HG03097 (cell line): ENCODE measurements around the gene SHROOM3.

ENCODE experiments used
- ATAC-seq: cut with Tn5 transposase; IDR thresholded peaks from one replicate; pipeline ENCODE4 v1.9.1; 2021; ENCODE audit not compliant: unreplicated experiment, low FRiP score

The SHROOM3 gene

GRCh38 chr4:76733068-76733771, 298.2 kb downstream of the SHROOM3 start:
- ATAC-seq, result no peak

- ATAC-seq, result no peak
These were observed 301.4 kb downstream of the SHROOM3 start for GRCh38 chr4:76736414-76736813.

DNA sequence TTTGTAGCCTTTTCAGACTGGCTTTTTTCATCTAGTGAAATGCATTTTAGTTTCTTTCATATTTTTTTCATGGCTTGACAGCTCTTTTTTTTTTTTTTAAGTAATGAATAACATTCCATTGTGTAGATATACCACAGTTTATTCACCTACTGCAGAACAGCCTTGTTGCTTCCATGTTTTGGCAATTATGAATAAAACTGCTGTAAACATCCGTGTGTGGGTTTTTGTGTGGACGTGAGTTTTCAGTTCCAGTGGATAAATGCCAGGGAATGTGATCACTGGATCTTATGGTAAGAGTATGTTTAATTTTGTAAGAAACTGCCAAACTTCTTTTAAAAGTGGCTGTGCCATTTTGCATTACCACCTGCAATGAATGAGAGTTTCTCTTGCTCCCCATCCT, 302.2 kb downstream of the SHROOM3 start:
- no peak for ATAC-seq

GRCh38 chr4:76737771-76738085, 302.7 kb downstream of the SHROOM3 start:
- ATAC-seq, result no peak

GRCh38 chr4:76738086-76738931, 303.3 kb downstream of the SHROOM3 start:
- no peak for ATAC-seq

- ATAC-seq, result no peak
These were observed 305.2 kb downstream of the SHROOM3 start for GRCh38 chr4:76740192-76740591.

GRCh38 chr4:76740866-76741662, 306.0 kb downstream of the SHROOM3 start:
- no peak for ATAC-seq

DNA sequence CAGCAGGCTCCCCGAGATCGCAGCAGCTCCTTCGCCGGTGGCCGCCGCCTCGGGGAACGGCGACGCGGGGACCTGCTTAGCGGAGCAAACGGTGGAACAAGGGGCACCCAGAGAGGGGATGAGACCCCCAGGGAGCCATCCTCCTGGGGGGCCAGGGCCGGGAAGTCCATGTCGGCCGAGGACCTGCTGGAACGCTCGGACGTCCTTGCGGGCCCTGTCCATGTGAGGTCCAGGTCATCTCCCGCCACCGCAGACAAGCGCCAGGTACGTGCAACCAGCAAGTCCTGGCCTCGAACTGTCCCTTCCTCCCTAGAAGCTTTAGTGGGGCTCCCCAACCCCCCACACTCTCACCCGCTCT, 306.6 kb downstream of the SHROOM3 start:
- no peak for ATAC-seq

- no peak for ATAC-seq
These were observed 309.4 kb downstream of the SHROOM3 start for GRCh38 chr4:76744241-76744921.

DNA sequence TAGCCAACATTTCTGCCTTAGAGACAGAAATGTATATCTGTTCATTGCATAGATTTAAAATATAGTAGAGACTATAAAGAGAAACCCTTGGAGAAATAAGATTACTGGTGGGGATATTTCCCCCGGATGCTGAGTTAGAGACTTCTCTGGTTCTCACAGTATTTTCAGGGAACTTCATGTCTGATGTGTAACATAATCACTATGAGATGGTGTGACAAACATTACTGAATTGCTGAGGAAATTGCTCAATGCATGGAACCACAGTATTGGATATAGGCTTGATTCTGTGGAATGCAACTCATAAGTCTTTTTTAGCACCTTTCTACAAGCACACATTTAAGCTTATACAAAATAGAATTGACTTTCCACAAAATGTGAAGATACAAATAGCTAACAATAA, 310.2 kb downstream of the SHROOM3 start:
- no peak for ATAC-seq

- no peak for ATAC-seq
These were observed 312.5 kb downstream of the SHROOM3 start for GRCh38 chr4:76747563-76747962.

DNA sequence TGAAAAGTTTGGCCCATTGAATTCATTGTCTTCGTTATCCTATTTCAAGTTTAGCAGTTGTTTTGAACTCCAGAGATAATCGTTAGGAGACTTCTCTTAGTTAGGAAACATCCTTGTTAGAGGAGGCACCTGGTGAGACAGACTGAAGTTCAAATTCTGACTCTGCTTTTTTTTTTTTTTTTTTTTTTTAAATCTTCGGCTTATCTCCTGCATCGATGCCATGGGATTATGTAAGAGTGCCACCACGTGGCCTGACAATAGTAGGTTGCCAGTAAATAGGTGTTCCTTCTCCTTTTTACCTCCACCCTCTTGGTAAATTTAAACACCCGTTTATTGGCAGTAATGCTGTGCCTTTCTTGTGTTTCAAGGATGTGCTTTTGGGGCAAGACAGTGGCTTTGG, 313.6 kb downstream of the SHROOM3 start:
- no peak for ATAC-seq

DNA sequence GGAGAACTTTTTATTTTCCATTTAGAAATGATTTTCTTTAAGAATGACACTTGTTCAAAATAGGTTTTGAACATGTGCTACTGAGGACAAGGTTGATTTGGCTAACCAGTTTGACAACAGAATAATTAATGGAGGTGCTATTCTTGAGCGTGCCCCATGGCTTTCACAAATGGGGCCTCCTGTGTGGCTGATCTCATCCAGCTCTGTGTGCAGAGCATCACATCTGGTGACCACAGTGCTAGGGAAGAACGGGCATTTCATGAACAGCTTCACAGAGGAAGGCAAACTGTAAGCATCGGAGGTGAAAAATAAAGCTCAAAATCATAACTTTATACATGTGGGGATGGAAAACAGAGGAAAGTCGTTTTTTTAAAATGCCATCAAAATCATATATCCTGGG, 314.3 kb downstream of the SHROOM3 start:
- no peak for ATAC-seq

- no peak for ATAC-seq
These were observed 315.7 kb downstream of the SHROOM3 start for GRCh38 chr4:76750716-76751115.

- ATAC-seq, result no peak
These were observed 316.7 kb downstream of the SHROOM3 start for GRCh38 chr4:76751612-76752343.

DNA sequence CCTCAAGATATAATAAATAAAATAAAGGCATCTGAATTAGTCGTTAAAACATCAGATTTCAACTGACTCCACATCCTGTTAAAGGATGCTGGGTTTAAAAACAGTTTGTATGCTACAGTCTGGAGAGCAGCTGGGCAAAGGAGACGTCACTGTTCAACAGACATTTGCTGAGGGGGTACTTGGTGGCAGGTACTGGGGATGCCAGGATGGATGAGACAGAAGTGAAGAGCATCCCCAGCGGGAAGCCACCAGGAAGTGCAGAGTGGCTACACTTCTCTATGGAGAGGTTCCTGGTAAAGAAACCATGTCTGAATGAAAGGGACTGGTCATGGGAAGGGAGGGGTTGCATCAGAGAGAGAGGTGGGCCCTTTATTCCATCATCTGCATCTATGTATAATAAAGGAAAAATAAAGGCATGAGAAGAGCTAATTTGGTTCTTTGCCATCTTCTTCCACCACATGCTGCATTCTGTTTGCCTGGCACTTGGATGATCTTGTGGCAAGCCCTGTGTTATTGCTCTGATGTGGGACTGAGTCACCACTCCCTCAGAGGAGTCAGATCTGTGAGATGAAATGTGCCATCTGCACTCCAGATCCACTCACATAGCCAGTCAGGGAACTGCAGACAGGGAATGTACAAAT, 318.0 kb downstream of the SHROOM3 start:
- no peak for ATAC-seq

- no peak for ATAC-seq
These were observed 318.8 kb downstream of the SHROOM3 start for GRCh38 chr4:76753814-76754213.

- ATAC-seq, result no peak
These were observed 319.4 kb downstream of the SHROOM3 start for GRCh38 chr4:76754439-76754838.

GRCh38 chr4:76755756-76756155, 320.7 kb downstream of the SHROOM3 start:
- no peak for ATAC-seq

- ATAC-seq, result no peak
These were observed 321.4 kb downstream of the SHROOM3 start for GRCh38 chr4:76756416-76756815.
